Fibroblast of lung (primary cell): ENCODE measurements around the gene DPP6.

Experiments
- CTCF ChIP-seq, 2 donors: IDR thresholded peaks in 1 of 2; conservative IDR thresholded peaks in 1 of 2; 1 replicate in 1 of 2; 2 replicates in 1 of 2; pipeline ENCODE4 v1.5.1; 2011 to 2012; ENCODE audit warnings: low read length in 2 of 2, control low read depth in 1 of 2, inconsistent platforms in 1 of 2, low read depth in 1 of 2, mild to moderate bottlenecking in 1 of 2
- EZH2 ChIP-seq: IDR thresholded peaks from 2 replicates; pipeline ENCODE4 v1.5.1; 2012; ENCODE audit warnings: low read length, control low read depth, mild to moderate bottlenecking; ENCODE audit errors: missing control alignments

GRCh38 chr7:154871507-154871906 lies 819.3 kb downstream of the DPP6 start:
- TF ChIP-seq CTCF (conservative IDR thresholded peaks at IDR 0.05 in 1 of 2, IDR thresholded peaks at IDR 0.05 in 1 of 2; ENCODE audit: low read depth in 1 of 2, low read length in 2 of 2) = no peak
- TF ChIP-seq EZH2 = no peak
